Measurements from ENCODE around the gene BRWD1. TPM values are rescaled to one million over a fixed set of nuclear protein-coding genes. Genes with fewer than 3 reads are reported as not detected.

Gene BRWD1
- total and polyA plus RNA-seq, 2 of the 13 experiments (the other 11 are each of a cell fraction or from before 2014, with no cell fraction given), result 13.9 to 28.0 TPM

- TF ChIP-seq THRA (CRISPR knock-in tag; IDR thresholded peaks at IDR 0.05; ENCODE audit: borderline replicate concordance), result no peak
- TF ChIP-seq, protein P1, sequence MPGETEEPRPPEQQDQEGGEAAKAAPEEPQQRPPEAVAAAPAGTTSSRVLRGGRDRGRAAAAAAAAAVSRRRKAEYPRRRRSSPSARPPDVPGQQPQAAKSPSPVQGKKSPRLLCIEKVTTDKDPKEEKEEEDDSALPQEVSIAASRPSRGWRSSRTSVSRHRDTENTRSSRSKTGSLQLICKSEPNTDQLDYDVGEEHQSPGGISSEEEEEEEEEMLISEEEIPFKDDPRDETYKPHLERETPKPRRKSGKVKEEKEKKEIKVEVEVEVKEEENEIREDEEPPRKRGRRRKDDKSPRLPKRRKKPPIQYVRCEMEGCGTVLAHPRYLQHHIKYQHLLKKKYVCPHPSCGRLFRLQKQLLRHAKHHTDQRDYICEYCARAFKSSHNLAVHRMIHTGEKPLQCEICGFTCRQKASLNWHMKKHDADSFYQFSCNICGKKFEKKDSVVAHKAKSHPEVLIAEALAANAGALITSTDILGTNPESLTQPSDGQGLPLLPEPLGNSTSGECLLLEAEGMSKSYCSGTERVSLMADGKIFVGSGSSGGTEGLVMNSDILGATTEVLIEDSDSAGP (CRISPR knock-in tag; IDR thresholded peaks at IDR 0.05; ENCODE audit: borderline replicate concordance), result 0 out of 2 replicates have a peak, but pooled peaks have one; percentile 2
- TF ChIP-seq ZNF296 (CRISPR knock-in tag; conservative IDR thresholded peaks at IDR 0.05), result 0 out of 2 replicates have a peak, but pooled peaks have one; percentile 32
- TF ChIP-seq, protein P2, sequence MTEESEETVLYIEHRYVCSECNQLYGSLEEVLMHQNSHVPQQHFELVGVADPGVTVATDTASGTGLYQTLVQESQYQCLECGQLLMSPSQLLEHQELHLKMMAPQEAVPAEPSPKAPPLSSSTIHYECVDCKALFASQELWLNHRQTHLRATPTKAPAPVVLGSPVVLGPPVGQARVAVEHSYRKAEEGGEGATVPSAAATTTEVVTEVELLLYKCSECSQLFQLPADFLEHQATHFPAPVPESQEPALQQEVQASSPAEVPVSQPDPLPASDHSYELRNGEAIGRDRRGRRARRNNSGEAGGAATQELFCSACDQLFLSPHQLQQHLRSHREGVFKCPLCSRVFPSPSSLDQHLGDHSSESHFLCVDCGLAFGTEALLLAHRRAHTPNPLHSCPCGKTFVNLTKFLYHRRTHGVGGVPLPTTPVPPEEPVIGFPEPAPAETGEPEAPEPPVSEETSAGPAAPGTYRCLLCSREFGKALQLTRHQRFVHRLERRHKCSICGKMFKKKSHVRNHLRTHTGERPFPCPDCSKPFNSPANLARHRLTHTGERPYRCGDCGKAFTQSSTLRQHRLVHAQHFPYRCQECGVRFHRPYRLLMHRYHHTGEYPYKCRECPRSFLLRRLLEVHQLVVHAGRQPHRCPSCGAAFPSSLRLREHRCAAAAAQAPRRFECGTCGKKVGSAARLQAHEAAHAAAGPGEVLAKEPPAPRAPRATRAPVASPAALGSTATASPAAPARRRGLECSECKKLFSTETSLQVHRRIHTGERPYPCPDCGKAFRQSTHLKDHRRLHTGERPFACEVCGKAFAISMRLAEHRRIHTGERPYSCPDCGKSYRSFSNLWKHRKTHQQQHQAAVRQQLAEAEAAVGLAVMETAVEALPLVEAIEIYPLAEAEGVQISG (CRISPR knock-in tag; IDR thresholded peaks at IDR 0.05), result peak; percentile 33; the same call in 1 of the 2 replicates
- TF ChIP-seq UBTF (CRISPR knock-in tag; IDR thresholded peaks at IDR 0.05), result peak; percentile 56; the same call in 1 of the 2 replicates
- no peak for TF ChIP-seq SOX6 (IDR thresholded peaks at IDR 0.05)
- TF ChIP-seq SOX6 (CRISPR knock-in tag; IDR thresholded peaks at IDR 0.05), result no peak; the same call in 1 of the 2 replicates
- TF ChIP-seq ZFY (CRISPR knock-in tag; IDR thresholded peaks at IDR 0.05), result peak; percentile 65
- no peak for TF ChIP-seq TOE1 (CRISPR knock-in tag; IDR thresholded peaks at IDR 0.05)
- TF ChIP-seq GZF1 (CRISPR knock-in tag; IDR thresholded peaks at IDR 0.05), result peak; percentile 60
- TF ChIP-seq ZNF772 (CRISPR knock-in tag; IDR thresholded peaks at IDR 0.05), result peak; percentile 18; the same call in 1 of the 2 replicates
- TF ChIP-seq RXRB (CRISPR knock-in tag; IDR thresholded peaks at IDR 0.05; ENCODE audit: borderline replicate concordance), result no peak
- no peak for TF ChIP-seq SALL2 (CRISPR knock-in tag; IDR thresholded peaks at IDR 0.05)
- peak; percentile 61; the same call in 1 of the 2 replicates for TF ChIP-seq SAFB2 (CRISPR knock-in tag; IDR thresholded peaks at IDR 0.05; ENCODE audit: borderline replicate concordance, low read depth)
- TF ChIP-seq ZNF891 (CRISPR knock-in tag; IDR thresholded peaks at IDR 0.05), result 0 out of 2 replicates have a peak, but pooled peaks have one; percentile 26
- TF ChIP-seq NFE2L1 (CRISPR knock-in tag; IDR thresholded peaks at IDR 0.05; ENCODE audit: borderline replicate concordance), result no peak
- no peak for TF ChIP-seq DBP (CRISPR knock-in tag; IDR thresholded peaks at IDR 0.05; ENCODE audit: not compliant biosample characterization)
- peak; percentile 62 for TF ChIP-seq HOXA3 (CRISPR knock-in tag; IDR thresholded peaks at IDR 0.05)
- TF ChIP-seq THAP11 (CRISPR knock-in tag; IDR thresholded peaks at IDR 0.05), result no peak; the same call in 1 of the 2 replicates
- TF ChIP-seq ZMYM4 (CRISPR knock-in tag; IDR thresholded peaks at IDR 0.05), result no peak; the same call in 1 of the 2 replicates
These were observed 35.2 kb upstream of the BRWD1 start, which contains the start of gene HMGN1 (continued) for GRCh38 chr21:39348355-39349210.
